Measurements from ENCODE around the gene GCNA.

GCNA gene

GRCh38 chrX:71618303-71618721, 40.1 kb downstream of the GCNA start, which contains the start of gene CXCR3:
Gene CXCR3 (minus strand): TSS chrX:71618511. CDS start chrX:71618449, 62 bp downstream.
- no peaks in the 10 kb centered on the region for H3K27me3 ChIP-seq (ENCODE audit: insufficient read depth, poor library complexity, severe bottlenecking)
- H3K27ac ChIP-seq (ENCODE audit: poor library complexity, severe bottlenecking), result no peak within 1 kb of the TSS
- DNase-seq (ENCODE audit: low spot score) (no peak), ATAC-seq (ENCODE audit: low read depth) (no peak)
- no peaks in the 10 kb centered on the region for H3K36me3 ChIP-seq (ENCODE audit: low read depth)
- H3K9me3 ChIP-seq (ENCODE audit: severe bottlenecking), result no peaks in the 10 kb centered on the region
- no peak within 1 kb of the TSS for H3K4me3 ChIP-seq (ENCODE audit: severe bottlenecking)
- no peaks in the 10 kb centered on the region for H3K4me1 ChIP-seq (ENCODE audit: insufficient read depth, poor library complexity, severe bottlenecking)
- no peak for TF ChIP-seq CTCF (IDR thresholded peaks at IDR 0.05; ENCODE audit: poor library complexity, severe bottlenecking)

- no peak for ATAC-seq (ENCODE audit: low read depth)
Observed at GRCh38 chrX:71618787-71619186, 40.5 kb downstream of the GCNA start.

GRCh38 chrX:71619193-71619592, 41.0 kb downstream of the GCNA start:
- no peak for ATAC-seq (ENCODE audit: low read depth)
- no peaks in the 10 kb centered on the region for H3K36me3 ChIP-seq (ENCODE audit: low read depth)
- no peak overlapping the region for H3K27ac ChIP-seq (ENCODE audit: poor library complexity, severe bottlenecking)

More at GRCh38 chrX:71618787-71619186, 40.5 kb downstream of the GCNA start:
- TF ChIP-seq CTCF (IDR thresholded peaks at IDR 0.05; ENCODE audit: poor library complexity, severe bottlenecking), result no peak
- H3K4me1 ChIP-seq (ENCODE audit: insufficient read depth, poor library complexity, severe bottlenecking), result no peaks in the 10 kb centered on the region
- no peaks in the 10 kb centered on the region for H3K36me3 ChIP-seq (ENCODE audit: low read depth)
- no peak overlapping the region for H3K27ac ChIP-seq (ENCODE audit: poor library complexity, severe bottlenecking)
- H3K9me3 ChIP-seq (ENCODE audit: severe bottlenecking), result no peaks in the 10 kb centered on the region
- no peak for DNase-seq (ENCODE audit: low spot score)
- H3K27me3 ChIP-seq (ENCODE audit: insufficient read depth, poor library complexity, severe bottlenecking), result no peaks in the 10 kb centered on the region
- no peak overlapping the region for H3K4me3 ChIP-seq (ENCODE audit: severe bottlenecking)

GRCh38 chrX:71619986-71620385, 41.7 kb downstream of the GCNA start:
- no peak for TF ChIP-seq CTCF (IDR thresholded peaks at IDR 0.05; ENCODE audit: poor library complexity, severe bottlenecking)
- no peak for ATAC-seq (ENCODE audit: low read depth)
- H3K4me1 ChIP-seq (ENCODE audit: insufficient read depth, poor library complexity, severe bottlenecking), result no peaks in the 10 kb centered on the region

More at GRCh38 chrX:71619193-71619592, 41.0 kb downstream of the GCNA start:
- DNase-seq (ENCODE audit: low spot score), result no peak
- H3K27me3 ChIP-seq (ENCODE audit: insufficient read depth, poor library complexity, severe bottlenecking), result no peaks in the 10 kb centered on the region
- TF ChIP-seq CTCF (IDR thresholded peaks at IDR 0.05; ENCODE audit: poor library complexity, severe bottlenecking), result no peak
- no peaks in the 10 kb centered on the region for H3K4me1 ChIP-seq (ENCODE audit: insufficient read depth, poor library complexity, severe bottlenecking)
- H3K9me3 ChIP-seq (ENCODE audit: severe bottlenecking), result no peaks in the 10 kb centered on the region
- H3K4me3 ChIP-seq (ENCODE audit: severe bottlenecking), result no peak overlapping the region

GRCh38 chrX:71621603-71622002, 43.4 kb downstream of the GCNA start:
- Histone ChIP-seq H3K27ac (ENCODE audit: poor library complexity, severe bottlenecking) (no peak overlapping the region), H3K4me3 (ENCODE audit: severe bottlenecking) (no peak overlapping the region), H3K36me3 (ENCODE audit: low read depth) (no peaks in the 10 kb centered on the region), H3K27me3 (ENCODE audit: insufficient read depth, poor library complexity, severe bottlenecking) (no peaks in the 10 kb centered on the region), H3K4me1 (ENCODE audit: insufficient read depth, poor library complexity, severe bottlenecking) (no peaks in the 10 kb centered on the region), H3K9me3 (ENCODE audit: severe bottlenecking) (no peaks in the 10 kb centered on the region)
- TF ChIP-seq CTCF (IDR thresholded peaks at IDR 0.05; ENCODE audit: poor library complexity, severe bottlenecking), result no peak
- no peak for ATAC-seq (ENCODE audit: low read depth)
- no peak for DNase-seq (ENCODE audit: low spot score)

More at GRCh38 chrX:71619986-71620385, 41.7 kb downstream of the GCNA start:
- Histone ChIP-seq H3K27ac (ENCODE audit: poor library complexity, severe bottlenecking) (no peak overlapping the region), H3K9me3 (ENCODE audit: severe bottlenecking) (no peaks in the 10 kb centered on the region), H3K27me3 (ENCODE audit: insufficient read depth, poor library complexity, severe bottlenecking) (no peaks in the 10 kb centered on the region), H3K4me3 (ENCODE audit: severe bottlenecking) (no peak overlapping the region), H3K36me3 (ENCODE audit: low read depth) (no peaks in the 10 kb centered on the region)
- DNase-seq (ENCODE audit: low spot score), result no peak

Measured in RWPE2 (cell line).